Loucy (cell line): ENCODE results near the gene ITCH.
A peak's percentile ranks its signal among the peaks of the same experiment; 100 is the strongest.

ENCODE experiments used
- CTCF ChIP-seq: fragments of 200-600 bp; sonication (generic); conservative IDR thresholded peaks from 2 replicates; pipeline ENCODE4 v1.5.1; 2014; ENCODE audit warnings: mild to moderate bottlenecking, antibody characterized with exemption, low read length
- EZH2phosphoT487 ChIP-seq: fragments of 200-600 bp; IDR thresholded peaks from 2 replicates; pipeline ENCODE4 v1.6.1; 2018; ENCODE audit warnings: antibody characterized with exemption, mild to moderate bottlenecking, moderate library complexity, borderline replicate concordance

DNA sequence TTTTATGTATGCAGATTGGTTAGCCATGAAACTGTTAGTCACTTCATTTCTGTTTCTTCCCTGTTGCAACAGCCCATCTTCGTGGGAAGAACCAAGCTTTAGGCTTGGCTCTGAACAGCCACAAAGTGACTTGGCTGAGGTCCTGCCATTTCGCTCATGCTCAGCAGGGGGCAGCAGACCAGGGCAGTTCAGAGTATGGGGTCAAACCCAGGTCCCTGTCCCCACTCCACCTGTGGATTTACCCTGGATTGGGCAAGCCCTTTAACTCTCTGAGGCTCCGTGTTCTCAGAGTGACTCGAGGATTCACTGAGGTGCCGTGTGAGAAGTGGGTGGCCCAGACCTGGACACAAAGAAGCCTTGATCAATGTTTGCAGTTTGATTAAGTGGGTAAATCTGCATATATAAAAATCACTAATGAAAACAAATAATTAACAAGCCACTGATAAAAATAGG is 175.6 kb downstream of the ITCH start:
- TF ChIP-seq CTCF (peak; percentile 86), EZH2phosphoT487 (no peak)
